Measurements from ENCODE around the gene GJB1.
"Not testable (repeated sequence)": the region's sequence is repeated elsewhere in the genome, so short reads cannot be mapped to it uniquely, and the experiment has no call there.

The GJB1 gene

GRCh38 chrX:71256051-71256450 lies 33.0 kb downstream of the GJB1 start:
- ATAC-seq = no peak
- no peak for DNase-seq

- no peak for ATAC-seq
Observed at GRCh38 chrX:71256856-71257255, 33.8 kb downstream of the GJB1 start.

GRCh38 chrX:71268624-71269023 lies 45.6 kb downstream of the GJB1 start:
- not testable (repeated sequence) for ATAC-seq

More at GRCh38 chrX:71256856-71257255, 33.8 kb downstream of the GJB1 start:
- no peak for DNase-seq

GRCh38 chrX:71269801-71270395 lies 46.9 kb downstream of the GJB1 start:
- ATAC-seq = no peak
- DNase-seq = no peak

More at GRCh38 chrX:71268624-71269023, 45.6 kb downstream of the GJB1 start:
- not testable (repeated sequence) for DNase-seq

- ATAC-seq, DNase-seq: not testable (repeated sequence)
Observed at GRCh38 chrX:71272313-71272712, 49.3 kb downstream of the GJB1 start.
